Peyer's patch (tissue), 4 donors: Measurements from ENCODE around the gene LITAF. TPM values are rescaled to one million over a fixed set of nuclear protein-coding genes. Genes with fewer than 3 reads are reported as not detected.

Experiments used
- DNase-seq, 3 donors: peaks; one replicate each; pipeline ENCODE4 v3.0.0-alpha.2; 2017 to 2019
- H3K27ac ChIP-seq, 4 donors: fragments of 200-600 bp; sonication (generic); one replicate each; pipeline ENCODE4 v1.5.1; 2016 to 2019
- H3K27me3 ChIP-seq, 2 donors: fragments of 200-600 bp; sonication (generic); one replicate each; pipeline ENCODE4 v1.5.1; 2019
- H3K36me3 ChIP-seq, 3 donors: fragments of 200-600 bp; sonication (generic); one replicate each; pipeline ENCODE4 v1.5.1; 2016 to 2019
- H3K4me1 ChIP-seq, 4 donors: fragments of 200-600 bp; sonication (generic); one replicate each; pipeline ENCODE4 v1.5.1; 2016 to 2019
- H3K4me3 ChIP-seq, 4 donors: fragments of 200-600 bp; sonication (generic); 1 replicate in 3 of 4; 2 replicates in 1 of 4; pipeline ENCODE4 v1.5.1; 2016 to 2019; ENCODE audit warnings: mild to moderate bottlenecking in 1 of 4
- H3K9me3 ChIP-seq, 4 donors: fragments of 200-600 bp; sonication (generic); one replicate each; pipeline ENCODE4 v1.5.1; 2016 to 2019; ENCODE audit warnings: mild to moderate bottlenecking in 1 of 4
- POLR2A ChIP-seq, 2 donors: fragments of 450-650 bp; IDR thresholded peaks; one replicate each; pipeline ENCODE4 v1.5.1; 2017; ENCODE audit warnings: antibody characterized with exemption in 2 of 2, mild to moderate bottlenecking in 2 of 2, moderate library complexity in 2 of 2
- total RNA-seq, 4 donors: library from RNA; depleted of rRNA; stranded (reverse); fragments of >200 nt; gene quantifications; one replicate each; pipeline ENCODE4 v1.1.0, GENCODE V29; 2016
- TF ChIP-seq, protein P1 (sequence below), 6 experiments: fragments of 450-650 bp in 4 of 6; fragments of 200-600 bp in 2 of 6; sonication (generic) in 1 of 6; IDR thresholded peaks; one replicate each; pipeline ENCODE4 v1.5.1; 2017 to 2019; ENCODE audit warnings: antibody characterized with exemption in 6 of 6, mild to moderate bottlenecking in 3 of 6, moderate library complexity in 1 of 6

Gene LITAF
- total RNA-seq, 4 donors from 2014 or later, result 20.1 to 56.9 (median 32.3) TPM

DNA sequence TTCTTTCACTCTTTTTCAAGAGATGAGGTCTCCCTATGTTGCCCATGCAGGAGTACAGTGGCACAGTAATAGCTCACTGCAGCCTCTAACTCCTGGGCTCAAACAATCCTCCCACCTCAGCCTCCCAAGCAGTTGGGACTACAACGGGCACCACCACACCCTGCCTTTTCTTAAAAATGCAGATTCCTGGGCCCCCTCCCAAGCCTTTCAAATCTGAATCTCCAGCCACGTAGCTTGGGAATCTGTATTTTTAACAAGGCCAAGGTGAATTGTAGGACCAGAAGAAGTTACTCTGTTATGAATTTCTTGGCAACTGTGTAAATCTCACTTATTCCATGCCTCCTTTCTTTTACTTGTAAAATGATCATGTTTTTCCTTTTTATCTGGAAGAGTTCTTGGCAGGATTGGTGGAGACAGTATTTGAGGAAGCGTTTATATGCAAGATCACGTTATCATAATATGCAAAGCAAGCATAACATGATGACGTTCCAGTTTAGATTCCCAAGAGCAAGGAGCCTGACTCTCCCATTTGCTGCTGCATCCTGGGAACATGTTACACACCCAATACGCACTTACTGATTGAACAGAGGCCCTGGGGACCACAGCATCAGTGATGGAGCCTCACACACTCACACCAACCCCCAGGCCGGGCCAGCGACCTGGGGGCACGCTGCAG, 44.5 kb downstream of the LITAF start:
- no peak for TF ChIP-seq POLR2A (IDR thresholded peaks at IDR 0.05)
- TF ChIP-seq, protein P1, sequence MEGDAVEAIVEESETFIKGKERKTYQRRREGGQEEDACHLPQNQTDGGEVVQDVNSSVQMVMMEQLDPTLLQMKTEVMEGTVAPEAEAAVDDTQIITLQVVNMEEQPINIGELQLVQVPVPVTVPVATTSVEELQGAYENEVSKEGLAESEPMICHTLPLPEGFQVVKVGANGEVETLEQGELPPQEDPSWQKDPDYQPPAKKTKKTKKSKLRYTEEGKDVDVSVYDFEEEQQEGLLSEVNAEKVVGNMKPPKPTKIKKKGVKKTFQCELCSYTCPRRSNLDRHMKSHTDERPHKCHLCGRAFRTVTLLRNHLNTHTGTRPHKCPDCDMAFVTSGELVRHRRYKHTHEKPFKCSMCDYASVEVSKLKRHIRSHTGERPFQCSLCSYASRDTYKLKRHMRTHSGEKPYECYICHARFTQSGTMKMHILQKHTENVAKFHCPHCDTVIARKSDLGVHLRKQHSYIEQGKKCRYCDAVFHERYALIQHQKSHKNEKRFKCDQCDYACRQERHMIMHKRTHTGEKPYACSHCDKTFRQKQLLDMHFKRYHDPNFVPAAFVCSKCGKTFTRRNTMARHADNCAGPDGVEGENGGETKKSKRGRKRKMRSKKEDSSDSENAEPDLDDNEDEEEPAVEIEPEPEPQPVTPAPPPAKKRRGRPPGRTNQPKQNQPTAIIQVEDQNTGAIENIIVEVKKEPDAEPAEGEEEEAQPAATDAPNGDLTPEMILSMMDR (IDR thresholded peaks at IDR 0.05), result no peak
- Histone ChIP-seq H3K4me1 (no peaks in the 10 kb centered on the region), H3K4me3 (no peak overlapping the region), H3K27me3 (no peaks in the 10 kb centered on the region), H3K27ac (no peak overlapping the region), H3K9me3 (no peaks in the 10 kb centered on the region), H3K36me3 (no peaks in the 10 kb centered on the region)
- DNase-seq, result no peak

DNA sequence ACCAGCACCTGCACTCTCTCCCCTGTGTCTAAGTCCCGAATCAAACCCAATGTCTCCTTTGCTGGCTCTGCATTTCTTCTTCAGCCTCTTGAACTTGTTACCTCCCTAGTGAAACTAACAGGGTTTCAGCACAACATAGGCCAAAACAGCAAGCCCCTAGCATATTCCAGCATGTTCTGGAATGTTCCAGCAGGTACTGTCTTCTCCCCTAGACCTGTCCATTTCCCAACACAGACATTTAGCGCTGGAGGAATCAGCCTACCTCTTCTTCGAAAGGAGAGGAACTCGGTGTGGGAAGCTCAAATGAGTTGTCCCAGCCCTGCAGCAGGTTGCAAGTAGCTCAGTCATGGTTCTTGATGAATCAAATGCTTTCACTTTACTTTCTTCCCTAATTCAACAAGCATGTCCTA, 47.1 kb downstream of the LITAF start:
- H3K27ac ChIP-seq, result no peak overlapping the region
- no peaks in the 10 kb centered on the region for H3K9me3 ChIP-seq
- H3K4me3 ChIP-seq, result no peak overlapping the region
- TF ChIP-seq, protein P1 (IDR thresholded peaks at IDR 0.05), result no peak
- no peak for TF ChIP-seq POLR2A (IDR thresholded peaks at IDR 0.05)
- H3K36me3 ChIP-seq, result no peaks in the 10 kb centered on the region
- DNase-seq, result no peak
- no peaks in the 10 kb centered on the region for H3K27me3 ChIP-seq
- H3K4me1 ChIP-seq, result no peaks in the 10 kb centered on the region

DNA sequence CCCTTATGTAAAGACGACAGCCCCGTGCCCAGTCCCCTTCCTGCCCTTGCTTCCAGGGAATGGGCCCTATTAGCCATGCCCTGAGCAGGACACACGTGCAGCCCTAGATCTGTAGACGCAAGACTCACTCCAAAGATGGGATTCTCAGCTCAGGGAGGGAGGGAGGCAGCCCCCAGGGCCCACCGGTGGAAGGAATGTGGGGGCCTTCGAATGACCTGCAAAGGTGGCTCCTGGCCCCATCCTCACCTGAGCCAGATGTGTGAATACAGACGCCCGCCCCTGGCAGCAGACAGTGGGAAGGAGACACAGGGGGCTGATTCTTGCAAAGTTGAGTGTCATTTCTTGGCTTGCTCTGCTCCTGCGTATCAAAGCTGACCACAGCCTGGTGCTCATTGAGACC, 47.8 kb downstream of the LITAF start:
- no peak for DNase-seq
- Histone ChIP-seq H3K9me3 (no peaks in the 10 kb centered on the region), H3K4me3 (no peak overlapping the region), H3K4me1 (no peaks in the 10 kb centered on the region), H3K27me3 (no peaks in the 10 kb centered on the region), H3K36me3 (no peaks in the 10 kb centered on the region), H3K27ac (no peak overlapping the region)
- TF ChIP-seq, protein P1 (IDR thresholded peaks at IDR 0.05), result no peak
- no peak for TF ChIP-seq POLR2A (IDR thresholded peaks at IDR 0.05)

DNA sequence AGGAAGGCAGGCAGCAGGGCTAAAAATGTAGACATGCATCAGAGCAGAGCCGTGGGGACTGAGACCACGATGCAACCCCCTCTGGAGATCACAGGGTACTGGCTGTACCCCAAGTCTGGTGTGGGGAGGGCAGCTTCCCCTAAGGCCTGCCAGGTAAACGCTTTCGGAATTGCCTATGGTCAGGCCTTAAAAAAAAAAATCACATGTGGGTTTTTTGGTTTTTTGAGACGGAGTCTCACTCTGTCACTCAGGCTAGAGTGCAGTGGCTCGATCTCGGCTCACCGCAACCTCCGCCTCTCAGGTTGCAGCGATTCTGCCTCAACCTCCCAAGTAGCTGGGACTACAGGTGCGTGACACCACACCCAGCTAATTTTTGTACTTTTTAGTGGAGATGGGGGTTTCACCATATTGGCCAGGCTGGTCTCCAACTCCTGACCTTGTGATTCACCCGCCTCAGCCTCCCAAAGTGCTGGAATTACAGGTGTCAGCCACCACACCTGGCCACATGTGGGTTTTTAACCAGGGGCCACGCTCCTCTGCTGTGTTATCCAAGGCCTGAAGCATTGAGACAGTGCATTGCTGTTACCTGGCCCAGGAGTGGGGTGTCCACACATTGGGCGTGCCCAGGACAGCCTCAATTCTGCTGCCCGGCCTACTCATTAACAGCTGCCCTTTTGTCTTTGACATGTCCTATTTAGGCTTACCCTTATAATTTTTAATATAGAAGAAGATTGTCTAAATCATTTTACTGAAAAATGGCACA, 50.4 kb downstream of the LITAF start:
- no peak for DNase-seq
- no peak overlapping the region for H3K27ac ChIP-seq
- no peaks in the 10 kb centered on the region for H3K36me3 ChIP-seq
- no peak for TF ChIP-seq POLR2A (IDR thresholded peaks at IDR 0.05)
- TF ChIP-seq, protein P1 (IDR thresholded peaks at IDR 0.05), result no peak
- no peaks in the 10 kb centered on the region for H3K9me3 ChIP-seq
- no peaks in the 10 kb centered on the region for H3K27me3 ChIP-seq
- no peak overlapping the region for H3K4me3 ChIP-seq
- no peaks in the 10 kb centered on the region for H3K4me1 ChIP-seq

DNA sequence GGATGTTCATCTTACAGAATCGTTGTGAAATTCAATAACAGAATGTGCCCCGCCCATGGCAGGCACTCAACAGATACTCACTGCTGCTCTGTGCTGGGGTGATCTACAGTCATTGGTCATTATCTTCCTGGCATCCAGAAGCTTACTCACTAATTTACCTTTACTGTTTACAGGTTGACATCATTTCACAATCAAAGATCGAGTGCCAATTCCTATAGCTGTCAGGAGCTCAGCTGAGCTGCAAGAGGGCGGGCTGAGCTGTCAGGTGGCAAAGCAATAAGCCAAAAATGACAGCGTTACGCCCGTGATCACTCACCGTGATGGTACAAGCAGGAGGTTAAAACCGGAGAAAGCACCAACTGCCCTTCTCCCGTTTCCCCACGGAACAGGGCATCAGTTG, 51.2 kb downstream of the LITAF start:
- no peaks in the 10 kb centered on the region for H3K36me3 ChIP-seq
- no peak overlapping the region for H3K4me3 ChIP-seq
- H3K4me1 ChIP-seq, result no peaks in the 10 kb centered on the region
- no peak for DNase-seq
- no peaks in the 10 kb centered on the region for H3K9me3 ChIP-seq
- no peak overlapping the region for H3K27ac ChIP-seq
- TF ChIP-seq, protein P1 (IDR thresholded peaks at IDR 0.05), result no peak
- TF ChIP-seq POLR2A (IDR thresholded peaks at IDR 0.05), result no peak
- H3K27me3 ChIP-seq, result no peaks in the 10 kb centered on the region
